Activated CD8-positive, alpha-beta memory T cell treated with anti-CD3 and anti-CD28 coated beads for 24 hours (primary cell): ENCODE measurements around the gene RNASEH2B.

Source experiments
- DNase-seq: peaks from one replicate; pipeline ENCODE4 v3.0.0-alpha.2; 2020

Gene RNASEH2B

DNA sequence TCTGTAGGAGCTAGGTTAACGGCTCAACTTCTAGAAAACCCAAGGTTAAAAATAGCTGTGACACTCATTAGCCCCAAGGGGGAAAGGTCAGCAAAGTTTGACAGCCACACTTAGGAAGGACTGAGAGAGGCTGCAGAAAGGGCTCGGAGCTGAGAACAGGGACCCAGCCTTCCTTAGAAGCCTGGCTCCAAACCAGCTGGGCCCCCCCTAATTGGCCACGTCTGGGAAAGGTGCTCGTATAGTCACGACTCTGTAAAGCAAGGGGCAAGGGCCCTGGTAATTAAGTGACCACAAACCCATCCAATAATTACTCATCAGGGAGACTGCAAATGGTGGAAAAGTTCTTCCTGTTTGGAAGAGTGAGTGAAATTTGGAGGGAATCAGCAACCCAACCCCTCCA is 90.5 kb downstream of the RNASEH2B start:
- no peak for DNase-seq

DNA sequence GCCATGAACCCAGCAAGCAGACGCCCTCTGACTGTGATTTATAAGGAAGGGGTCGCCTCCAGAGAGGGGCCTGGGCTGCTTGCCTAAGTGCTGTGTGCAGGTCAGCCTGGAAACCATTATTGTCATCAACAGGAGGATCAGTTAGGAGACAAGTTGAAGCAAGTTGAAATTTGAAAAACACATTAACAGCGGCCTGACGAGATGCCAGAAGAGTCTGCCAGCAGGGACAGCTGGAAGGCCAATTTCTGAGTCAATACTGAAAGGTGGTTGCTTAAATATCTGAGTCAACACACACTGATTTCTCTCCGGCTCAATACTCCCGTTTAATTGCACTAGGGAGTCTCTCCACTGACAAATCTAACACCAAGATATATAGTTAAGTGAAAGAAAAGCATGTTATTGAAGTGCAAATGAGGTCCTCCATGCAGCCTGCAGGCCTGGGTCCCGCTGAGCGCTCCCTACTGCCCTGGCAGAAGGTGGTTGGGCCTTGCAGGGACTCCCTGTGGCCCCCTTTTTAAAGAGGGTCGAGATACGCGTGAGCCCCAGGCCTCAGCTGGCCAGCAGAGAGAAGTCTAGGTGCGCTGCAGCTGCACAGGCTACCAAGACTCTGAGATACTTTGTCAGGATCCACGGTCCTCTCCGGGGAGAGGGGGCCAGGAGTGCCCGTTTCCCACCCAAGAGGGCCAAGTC is 91.1 kb downstream of the RNASEH2B start:
- DNase-seq: no peak

DNA sequence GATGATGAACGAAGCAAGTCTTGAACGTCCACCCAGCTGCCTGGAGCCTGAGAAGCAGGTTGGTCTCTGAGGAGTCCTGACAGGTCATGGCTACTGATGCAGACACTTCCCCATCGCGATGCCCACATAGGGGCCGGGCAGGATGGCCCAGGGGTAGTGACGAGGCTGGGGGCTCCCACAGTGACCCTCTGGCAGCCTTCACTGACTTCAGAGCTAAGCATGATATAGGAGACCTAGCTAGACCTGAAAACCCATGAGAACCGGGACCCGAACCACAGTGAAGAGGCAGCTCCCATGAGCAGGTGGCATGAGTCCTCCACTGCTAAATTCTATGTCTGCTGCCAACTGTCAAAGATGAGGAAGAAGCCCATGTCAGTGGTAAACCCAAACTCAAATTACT is 91.7 kb downstream of the RNASEH2B start:
- no peak for DNase-seq

GRCh38 chr13:51002736-51003135 is 93.1 kb downstream of the RNASEH2B start:
- no peak for DNase-seq

GRCh38 chr13:51003642-51004041 is 94.1 kb downstream of the RNASEH2B start:
- no peak for DNase-seq

DNA sequence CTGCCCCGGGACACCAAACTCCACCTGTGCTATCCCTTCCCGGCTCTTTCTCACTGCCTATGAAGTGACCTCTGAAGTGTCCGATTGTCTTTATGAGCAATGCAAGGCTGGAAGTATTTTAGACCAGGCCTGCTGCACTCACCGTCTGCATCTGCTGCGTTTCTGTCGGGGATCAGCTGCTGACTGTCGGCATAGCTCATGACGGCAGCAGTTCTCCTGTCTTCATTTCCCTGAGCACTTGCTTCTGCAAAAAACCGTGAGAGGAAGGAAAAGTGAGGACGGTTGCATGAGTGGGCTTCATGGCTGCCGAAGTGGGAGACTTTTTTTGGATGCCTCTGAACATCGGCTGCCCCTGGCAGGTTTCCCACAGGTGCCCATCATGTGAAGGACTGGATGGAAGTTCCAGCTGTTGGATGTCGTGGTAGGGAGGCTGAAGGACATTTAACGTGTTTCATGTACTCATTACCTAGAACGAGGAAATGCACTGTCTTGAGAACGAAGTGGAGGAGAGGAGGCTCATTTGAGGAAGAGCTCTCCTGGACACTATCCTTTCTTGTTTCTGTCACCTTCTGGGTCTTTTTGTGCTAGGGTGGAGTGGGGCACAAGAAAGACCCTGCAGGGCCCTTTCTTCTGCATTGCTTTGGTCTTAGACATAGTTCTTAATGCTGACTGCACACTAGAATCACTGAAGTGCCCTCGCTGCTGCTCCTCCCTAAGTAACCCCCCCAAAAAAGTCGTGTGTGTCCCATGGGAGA is 94.7 kb downstream of the RNASEH2B start:
- no peak for DNase-seq

GRCh38 chr13:51004918-51005460 is 95.4 kb downstream of the RNASEH2B start:
- DNase-seq: no peak

DNA sequence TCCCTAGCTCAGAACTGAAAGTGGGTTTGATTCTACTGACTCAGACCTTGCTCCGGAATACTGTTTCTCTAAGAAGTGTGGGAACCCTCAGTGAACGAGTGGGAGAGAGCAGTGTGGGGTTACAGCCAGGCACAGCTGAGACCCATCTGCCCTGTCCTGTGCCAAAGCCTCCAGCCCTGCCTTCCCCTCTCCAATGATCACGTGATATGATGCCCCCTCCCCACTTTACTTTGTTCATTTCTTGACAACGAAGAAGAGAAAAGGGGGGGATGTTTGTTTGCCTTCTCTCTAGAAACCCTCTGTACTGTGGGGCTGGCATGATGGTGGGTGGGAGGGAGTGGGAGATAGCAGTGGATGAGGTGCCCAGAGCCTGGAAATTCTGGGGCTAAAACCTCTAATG is 96.0 kb downstream of the RNASEH2B start:
- no peak for DNase-seq
